ENCODE data around the gene CIAPIN1. TPM values are rescaled to one million over a fixed set of nuclear protein-coding genes. Genes with fewer than 3 reads are reported as not detected.

The CIAPIN1 gene
- total RNA-seq, 2 donors from 2014 or later, result 77.5 to 87.1 TPM

GRCh38 chr16:57462209-57462977 lies 15.2 kb upstream of the CIAPIN1 start, which contains the start of gene POLR2C:
TSS of gene POLR2C (plus strand) at chr16:57462679. CDS start at chr16:57462725, 46 bp downstream.
- H3K36me3 ChIP-seq (ENCODE audit: control insufficient read depth, insufficient read depth, low read length), result peaks cover 59% of the 10 kb centered on the region
- Mint-ChIP-seq H3K9me3 (no peaks in the 10 kb centered on the region), H3K4me1 (no peaks in the 10 kb centered on the region), H3K27me3 (ENCODE audit: insufficient read depth) (no peaks in the 10 kb centered on the region), H3K36me3 (ENCODE audit: low read depth) (peaks cover 69% of the 10 kb centered on the region), H3K4me3 (peak within 1 kb of the TSS; percentile 97), H3K27ac (peak within 1 kb of the TSS; percentile 99)
- H3K27ac ChIP-seq (ENCODE audit: low read depth, low read length), result no peak within 1 kb of the TSS
- TF ChIP-seq CTCF (conservative IDR thresholded peaks at IDR 0.05), result peak; percentile 96
- H3K9ac ChIP-seq (ENCODE audit: extremely low read depth, low read length, poor library complexity, severe bottlenecking), result peak within 1 kb of the TSS; percentile 69
- peak within 1 kb of the TSS; percentile 94 for H3K4me3 ChIP-seq (ENCODE audit: low read length)
- H3K4me1 ChIP-seq (ENCODE audit: control insufficient read depth, insufficient read depth, low read length), result no peaks in the 10 kb centered on the region
- DNase-seq, result peak; percentile 96
- no peaks in the 10 kb centered on the region for H3K9me3 ChIP-seq (ENCODE audit: control insufficient read depth, low read length)
- 5 to 7% methylated on average over 14 to 42 of the region's 47 CpGs for WGBS, 2 experiments (ENCODE audit: insufficient coverage in 1 of 2, insufficient read length in 1 of 2)
- no peaks in the 10 kb centered on the region for H3K27me3 ChIP-seq (ENCODE audit: control insufficient read depth, insufficient read depth, low read length, poor library complexity, severe bottlenecking)

- DNase-seq, result no peak
- Histone ChIP-seq H3K27ac (ENCODE audit: low read depth, low read length) (no peak overlapping the region), H3K27me3 (ENCODE audit: control insufficient read depth, insufficient read depth, low read length, poor library complexity, severe bottlenecking) (no peaks in the 10 kb centered on the region), H3K9ac (ENCODE audit: extremely low read depth, low read length, poor library complexity, severe bottlenecking) (no peak overlapping the region), H3K36me3 (ENCODE audit: control insufficient read depth, insufficient read depth, low read length) (peaks cover 39% of the 10 kb centered on the region), H3K4me1 (ENCODE audit: control insufficient read depth, insufficient read depth, low read length) (no peaks in the 10 kb centered on the region), H3K4me3 (ENCODE audit: low read length) (no peak overlapping the region), H3K9me3 (ENCODE audit: control insufficient read depth, low read length) (no peaks in the 10 kb centered on the region)
- no peaks in the 10 kb centered on the region for H3K4me1 Mint-ChIP-seq
- WGBS, 2 experiments (ENCODE audit: insufficient coverage in 1 of 2, insufficient read length in 1 of 2), result 94 to 96% methylated on average over 10 of the region's 10 CpGs
- no peak overlapping the region for H3K27ac Mint-ChIP-seq
- peaks cover 38% of the 10 kb centered on the region for H3K36me3 Mint-ChIP-seq (ENCODE audit: low read depth)
- H3K9me3 Mint-ChIP-seq, result no peaks in the 10 kb centered on the region
- H3K27me3 Mint-ChIP-seq (ENCODE audit: insufficient read depth), result no peaks in the 10 kb centered on the region
- no peak overlapping the region for H3K4me3 Mint-ChIP-seq
- no peak for TF ChIP-seq CTCF (conservative IDR thresholded peaks at IDR 0.05)
Measured at GRCh38 chr16:57452021-57452420, 4.8 kb upstream of the CIAPIN1 start.

- Histone ChIP-seq H3K4me1 (ENCODE audit: control insufficient read depth, insufficient read depth, low read length) (no peaks in the 10 kb centered on the region), H3K9me3 (ENCODE audit: control insufficient read depth, low read length) (peaks cover 3% of the 10 kb centered on the region), H3K27me3 (ENCODE audit: control insufficient read depth, insufficient read depth, low read length, poor library complexity, severe bottlenecking) (no peaks in the 10 kb centered on the region), H3K36me3 (ENCODE audit: control insufficient read depth, insufficient read depth, low read length) (peaks cover 27% of the 10 kb centered on the region), H3K27ac (ENCODE audit: low read depth, low read length) (peak overlapping the region; percentile 67), H3K9ac (ENCODE audit: extremely low read depth, low read length, poor library complexity, severe bottlenecking) (peak overlapping the region; percentile 91), H3K4me3 (ENCODE audit: low read length) (peak overlapping the region; percentile 100)
- no peak for TF ChIP-seq CTCF (conservative IDR thresholded peaks at IDR 0.05)
- Mint-ChIP-seq H3K27me3 (ENCODE audit: insufficient read depth) (no peaks in the 10 kb centered on the region), H3K4me3 (peak overlapping the region; percentile 88), H3K4me1 (peaks cover 6% of the 10 kb centered on the region), H3K9me3 (peaks cover 15% of the 10 kb centered on the region), H3K36me3 (ENCODE audit: low read depth) (peaks cover 22% of the 10 kb centered on the region), H3K27ac (peak overlapping the region; percentile 91)
- no peak for DNase-seq
- WGBS, 2 experiments (ENCODE audit: insufficient coverage in 1 of 2, insufficient read length in 1 of 2), result 8 to 14% methylated on average over 12 to 28 of the region's 28 CpGs
Measured at GRCh38 chr16:57446531-57447185, 527 bp downstream of the CIAPIN1 start.

Data from endodermal cell (in vitro differentiated cells).